Mesenchymal stem cell (in vitro differentiated cells and primary cell): ENCODE measurements around the gene MAGIX. TPM values are rescaled to one million over a fixed set of nuclear protein-coding genes. Genes with fewer than 3 reads are reported as not detected.

Experiments
- DNase-seq: peaks from one replicate; pipeline ENCODE4 v3.0.0-alpha.2; 2013
- H2AFZ ChIP-seq: one replicate; pipeline ENCODE4 v1.6.1; 2013; ENCODE audit warnings: low read depth, mild to moderate bottlenecking, control low read depth, inconsistent platforms, low read length, moderate library complexity
- H2AK5ac ChIP-seq: 2 replicates; pipeline ENCODE4 v1.6.1; 2013; ENCODE audit warnings: low read length, moderate library complexity, mild to moderate bottlenecking, inconsistent platforms; ENCODE audit not compliant: severe bottlenecking
- H2BK120ac ChIP-seq: one replicate; pipeline ENCODE4 v1.6.1; 2013; ENCODE audit warnings: low read depth, mild to moderate bottlenecking, inconsistent platforms, low read length, moderate library complexity
- H2BK12ac ChIP-seq, 2 experiments: one replicate each; pipeline ENCODE4 v1.6.1; 2013; ENCODE audit warnings: inconsistent platforms in 2 of 2, low read length in 2 of 2, mild to moderate bottlenecking in 2 of 2, moderate library complexity in 2 of 2, control low read depth in 1 of 2
- H2BK15ac ChIP-seq: one replicate; pipeline ENCODE4 v1.6.1; 2013; ENCODE audit warnings: mild to moderate bottlenecking, low read depth, inconsistent platforms; ENCODE audit not compliant: poor library complexity, severe bottlenecking
- H2BK5ac ChIP-seq: 2 replicates; pipeline ENCODE4 v1.6.1; 2013; ENCODE audit warnings: low read depth, mild to moderate bottlenecking, low read length, control low read depth, inconsistent platforms; ENCODE audit not compliant: poor library complexity, severe bottlenecking
- H3K14ac ChIP-seq, 2 experiments: one replicate each; pipeline ENCODE4 v1.6.1; 2013; ENCODE audit warnings: inconsistent platforms in 2 of 2, low read length in 2 of 2, control low read depth in 1 of 2, mild to moderate bottlenecking in 1 of 2, moderate library complexity in 1 of 2
- H3K18ac ChIP-seq, 2 experiments: one replicate each; pipeline ENCODE4 v1.6.1; 2013; ENCODE audit warnings: inconsistent platforms in 2 of 2, low read length in 2 of 2, control low read depth in 1 of 2, low read depth in 1 of 2, mild to moderate bottlenecking in 1 of 2
- H3K23ac ChIP-seq, 2 experiments: one replicate each; pipeline ENCODE4 v1.6.1; 2013; ENCODE audit warnings: inconsistent platforms in 2 of 2, low read length in 2 of 2, mild to moderate bottlenecking in 2 of 2, moderate library complexity in 2 of 2, control low read depth in 1 of 2
- H3K27ac ChIP-seq: 2 replicates; pipeline ENCODE4 v1.5.1; 2013; ENCODE audit warnings: mild to moderate bottlenecking, moderate library complexity, low read length, control low read depth, inconsistent platforms; ENCODE audit not compliant: poor library complexity, severe bottlenecking
- H3K27me3 ChIP-seq, 2 experiments: 2 replicates each; pipeline versions ENCODE4 v1.6.1 to v1.7.0; 2013; ENCODE audit warnings: low read length in 2 of 2, mild to moderate bottlenecking in 2 of 2, moderate library complexity in 2 of 2, control low read depth in 1 of 2, inconsistent platforms in 1 of 2; ENCODE audit not compliant: control insufficient read depth in 1 of 2, insufficient read depth in 1 of 2
- H3K36me3 ChIP-seq, 2 experiments: 2 replicates each; pipeline versions ENCODE4 v1.6.1 to v1.7.0; 2013; ENCODE audit warnings: low read length in 2 of 2, control low read depth in 1 of 2, inconsistent platforms in 1 of 2, low read depth in 1 of 2, mild to moderate bottlenecking in 1 of 2; ENCODE audit not compliant: insufficient read depth in 2 of 2, control insufficient read depth in 1 of 2
- H3K4ac ChIP-seq, 2 experiments: one replicate each; pipeline ENCODE4 v1.6.1; 2013; ENCODE audit warnings: inconsistent platforms in 2 of 2, low read length in 2 of 2, mild to moderate bottlenecking in 2 of 2, moderate library complexity in 2 of 2, control low read depth in 1 of 2, low read depth in 1 of 2
- H3K4me1 ChIP-seq: 2 replicates; pipeline ENCODE4 v1.6.1; 2013; ENCODE audit warnings: low read depth, low read length, control low read depth; ENCODE audit not compliant: control insufficient read depth, insufficient read depth
- H3K4me2 ChIP-seq: 2 replicates; pipeline ENCODE4 v1.6.1; 2013; ENCODE audit warnings: low read length, mild to moderate bottlenecking, inconsistent platforms; ENCODE audit not compliant: poor library complexity, severe bottlenecking
- H3K4me3 ChIP-seq, 2 experiments: 2 replicates each; pipeline versions ENCODE4 v1.5.1 to v1.7.0; 2013; ENCODE audit warnings: low read length in 2 of 2, mild to moderate bottlenecking in 2 of 2, control low read depth in 1 of 2, low read depth in 1 of 2; ENCODE audit not compliant: insufficient read depth in 1 of 2
- H3K79me1 ChIP-seq: replicated peaks from 2 replicates; pipeline ENCODE4 v1.6.1; 2013; ENCODE audit warnings: mild to moderate bottlenecking, control low read depth, low read length, inconsistent platforms; ENCODE audit not compliant: poor library complexity, severe bottlenecking
- H3K9ac ChIP-seq: 2 replicates; pipeline ENCODE4 v1.7.0; 2013; ENCODE audit warnings: mild to moderate bottlenecking, low read length, moderate library complexity
- H3K9me3 ChIP-seq: 2 replicates; pipeline ENCODE4 v1.7.0; 2013; ENCODE audit warnings: mild to moderate bottlenecking, low read length; ENCODE audit not compliant: control insufficient read depth
- H4K8ac ChIP-seq: one replicate; pipeline ENCODE4 v1.6.1; 2013; ENCODE audit warnings: inconsistent platforms, mild to moderate bottlenecking, low read length, moderate library complexity
- H4K91ac ChIP-seq: one replicate; pipeline ENCODE4 v1.6.1; 2013; ENCODE audit warnings: mild to moderate bottlenecking, low read length, inconsistent platforms
- WGBS: methylation state at CpG from one replicate; pipeline ENCODE4 v1.1.7; 2013; ENCODE audit warnings: mixed read lengths; 5-methylcytosine and 5-hydroxymethylcytosine counted together
- small RNA-seq: library from polyadenylated mRNA; stranded (forward); fragments of <200 nt; extraction: miRNeasy Mini kit (QIAGEN cat#:217004); gene quantifications from one replicate; pipeline ENCODE3, GENCODE V24; 2013; ENCODE audit warnings: low read depth

MAGIX gene

GRCh38 chrX:49214416-49214815 lies 51.9 kb downstream of the MAGIX start:
- no peak overlapping the region for H3K27ac ChIP-seq
- H3K4me1 ChIP-seq = no peaks in the 10 kb centered on the region
- no peak overlapping the region for H2BK12ac ChIP-seq
- no peak overlapping the region for H2BK5ac ChIP-seq
- H2AFZ ChIP-seq = no peak overlapping the region
- no peak overlapping the region for H2BK120ac ChIP-seq
- H3K27me3 ChIP-seq = peaks cover 3 to 62% of the 10 kb centered on the region in 2 experiments
- H2BK15ac ChIP-seq = no peak overlapping the region
- no peak overlapping the region for H2AK5ac ChIP-seq
- H3K23ac ChIP-seq = no peak overlapping the region
- H4K91ac ChIP-seq = no peak overlapping the region
- H3K14ac ChIP-seq = no peak overlapping the region
- H3K9me3 ChIP-seq = peaks cover 6% of the 10 kb centered on the region
- no peak overlapping the region for H3K4me2 ChIP-seq
- H3K36me3 ChIP-seq = no peaks in the 10 kb centered on the region
- DNase-seq = no peak
- WGBS = 87% methylated on average over 2 of the region's 2 CpGs
- no peak overlapping the region for H3K9ac ChIP-seq
- no peak overlapping the region for H4K8ac ChIP-seq
- H3K4ac ChIP-seq = no peak overlapping the region
- H3K4me3 ChIP-seq = no peak overlapping the region
- H3K79me1 ChIP-seq = no peaks in the 10 kb centered on the region
- no peak overlapping the region for H3K18ac ChIP-seq

- Histone ChIP-seq H3K36me3 (no peaks in the 10 kb centered on the region), H4K91ac (no peak overlapping the region), H3K27me3 (peaks cover 3 to 61% of the 10 kb centered on the region in 2 experiments), H2AK5ac (no peak overlapping the region), H2BK120ac (no peak overlapping the region), H3K23ac (no peak overlapping the region), H3K9ac (no peak overlapping the region), H3K18ac (no peak overlapping the region), H2BK12ac (no peak overlapping the region), H3K27ac (no peak overlapping the region), H3K4ac (no peak overlapping the region), H2BK5ac (no peak overlapping the region), H2BK15ac (no peak overlapping the region), H3K4me3 (no peak overlapping the region), H4K8ac (no peak overlapping the region), H3K14ac (no peak overlapping the region), H3K4me2 (no peak overlapping the region), H3K9me3 (peaks cover 6% of the 10 kb centered on the region), H3K79me1 (no peaks in the 10 kb centered on the region), H2AFZ (no peak overlapping the region), H3K4me1 (no peaks in the 10 kb centered on the region)
- WGBS = 94% methylated on average over 9 of the region's 14 CpGs
- DNase-seq = no peak
These were observed 52.5 kb downstream of the MAGIX start for GRCh38 chrX:49214996-49215526.

Small RNA genes lying within 50 kb of the gene (small RNA-seq; reads per million reads assigned to genes)
- gene RN7SL262P = not detected
